GM15510 (cell line): Measurements from ENCODE around the gene PHACTR3.

Experiments used
- POLR2A ChIP-seq: IDR thresholded peaks from 3 replicates; pipeline ENCODE4 v1.6.1; 2011; ENCODE audit warnings: borderline replicate concordance; ENCODE audit not compliant: insufficient read length; ENCODE audit errors: extremely low read depth

PHACTR3 gene

GRCh38 chr20:59729506-59729905 is 125.2 kb downstream of the PHACTR3 start:
- TF ChIP-seq POLR2A, result no peak

- TF ChIP-seq POLR2A, result no peak
Measured at GRCh38 chr20:59730722-59731121, 126.4 kb downstream of the PHACTR3 start.

- no peak for TF ChIP-seq POLR2A
Measured at GRCh38 chr20:59731376-59731775, 127.0 kb downstream of the PHACTR3 start.

GRCh38 chr20:59733351-59733750 is 129.0 kb downstream of the PHACTR3 start:
- no peak for TF ChIP-seq POLR2A

GRCh38 chr20:59735486-59735885 is 131.1 kb downstream of the PHACTR3 start:
- no peak for TF ChIP-seq POLR2A

GRCh38 chr20:59735917-59736316 is 131.6 kb downstream of the PHACTR3 start:
- no peak for TF ChIP-seq POLR2A

- TF ChIP-seq POLR2A, result no peak
Measured at GRCh38 chr20:59736366-59736765, 132.0 kb downstream of the PHACTR3 start.

GRCh38 chr20:59737073-59737666 is 132.8 kb downstream of the PHACTR3 start:
- no peak for TF ChIP-seq POLR2A

GRCh38 chr20:59737816-59738215 is 133.5 kb downstream of the PHACTR3 start:
- TF ChIP-seq POLR2A, result no peak

GRCh38 chr20:59738851-59739250 is 134.5 kb downstream of the PHACTR3 start:
- TF ChIP-seq POLR2A, result no peak

- no peak for TF ChIP-seq POLR2A
Measured at GRCh38 chr20:59740621-59741020, 136.3 kb downstream of the PHACTR3 start.

- no peak for TF ChIP-seq POLR2A
Measured at GRCh38 chr20:59741073-59741472, 136.7 kb downstream of the PHACTR3 start.

GRCh38 chr20:59742351-59743095 is 138.2 kb downstream of the PHACTR3 start:
- no peak for TF ChIP-seq POLR2A

- TF ChIP-seq POLR2A, result no peak
Measured at GRCh38 chr20:59743308-59743707, 139.0 kb downstream of the PHACTR3 start.

- no peak for TF ChIP-seq POLR2A
Measured at GRCh38 chr20:59743767-59744485, 139.6 kb downstream of the PHACTR3 start.

- TF ChIP-seq POLR2A, result no peak
Measured at GRCh38 chr20:59744756-59745155, 140.4 kb downstream of the PHACTR3 start.

GRCh38 chr20:59745201-59745600 is 140.9 kb downstream of the PHACTR3 start:
- no peak for TF ChIP-seq POLR2A

- TF ChIP-seq POLR2A, result no peak
Measured at GRCh38 chr20:59745716-59746115, 141.4 kb downstream of the PHACTR3 start.
